OCI-LY7 (cell line): Measurements from ENCODE around the gene DENND4A. TPM values are rescaled to one million over a fixed set of nuclear protein-coding genes. Genes with fewer than 3 reads are reported as not detected.

Experiments used
- BruUV-seq: library from RNA; stranded (reverse); fragments of 400-500 nt; replicated peaks from 2 replicates; lab custom pipeline; 2021; lab: Mats Ljungman, UMichigan
- CTCF ChIA-PET: fragments of 300-600 bp; sonication (Branson Sonifier 250); formaldehyde crosslinking; loops from one replicate; lab custom pipeline; 2022; ENCODE audit warnings: antibody characterized with exemption; ENCODE audit not compliant: unreplicated experiment; lab: Charles Lee
- POLR2A ChIA-PET: fragments of 300-600 bp; sonication (Branson Sonifier 250); formaldehyde crosslinking; loops from one replicate; lab custom pipeline; 2022; ENCODE audit warnings: antibody characterized with exemption; lab: Charles Lee
- DNase-seq: peaks from one replicate; pipeline ENCODE4 v3.0.0-alpha.2; 2015; ENCODE audit warnings: low spot score
- H2AFZ ChIP-seq: fragments of 200-600 bp; sonication (generic), shearing (Covaris generic); 2 replicates; pipeline ENCODE4 v1.6.1; 2014; ENCODE audit warnings: mild to moderate bottlenecking, antibody characterized with exemption, low read length, moderate library complexity
- H3K27ac ChIP-seq: fragments of 200-600 bp; sonication (generic); 2 replicates; pipeline ENCODE4 v1.5.1; 2014; ENCODE audit warnings: mixed run types, low read depth, mild to moderate bottlenecking, moderate library complexity, low read length, inconsistent platforms; ENCODE audit not compliant: poor library complexity, severe bottlenecking
- H3K36me3 ChIP-seq: fragments of 200-600 bp; sonication (generic); 2 replicates; pipeline ENCODE4 v1.6.1; 2014; ENCODE audit warnings: mild to moderate bottlenecking, antibody characterized with exemption, low read length, moderate library complexity, mixed read lengths; ENCODE audit not compliant: insufficient read depth
- H3K4me1 ChIP-seq: fragments of 200-600 bp; sonication (generic); 2 replicates; pipeline ENCODE4 v1.5.1; 2014; ENCODE audit warnings: mild to moderate bottlenecking, low read length; ENCODE audit not compliant: insufficient read depth, poor library complexity, severe bottlenecking
- H3K4me2 ChIP-seq: fragments of 200-600 bp; sonication (generic); 2 replicates; pipeline ENCODE4 v1.6.1; 2014; ENCODE audit warnings: mild to moderate bottlenecking, low read length
- H3K4me3 ChIP-seq: fragments of 200-600 bp; sonication (generic); 2 replicates; pipeline ENCODE4 v1.5.1; 2014; ENCODE audit warnings: mild to moderate bottlenecking, low read depth, low read length; ENCODE audit not compliant: poor library complexity, severe bottlenecking
- H3K79me2 ChIP-seq: fragments of 200-600 bp; sonication (generic); 2 replicates; pipeline ENCODE4 v1.6.1; 2016; ENCODE audit warnings: low read depth, mild to moderate bottlenecking, low read length, moderate library complexity, mixed read lengths; ENCODE audit not compliant: insufficient read depth
- H3K9me2 ChIP-seq: fragments of 200-600 bp; sonication (generic); 2 replicates; pipeline ENCODE4 v1.6.1; 2016; ENCODE audit warnings: mild to moderate bottlenecking, low read length, mixed read lengths; ENCODE audit not compliant: insufficient read depth
- H3K9me3 ChIP-seq: fragments of 200-600 bp; sonication (generic); 2 replicates; pipeline ENCODE4 v1.6.1; 2014; ENCODE audit warnings: mild to moderate bottlenecking, mixed run types, low read length, mixed read lengths
- H4K20me1 ChIP-seq: fragments of 200-600 bp; sonication (generic); 2 replicates; pipeline ENCODE4 v1.6.1; 2014; ENCODE audit warnings: mild to moderate bottlenecking, antibody characterized with exemption, low read length, moderate library complexity, mixed read lengths; ENCODE audit not compliant: insufficient read depth
- CTCF ChIP-seq: fragments of 200-600 bp; sonication (generic); conservative IDR thresholded peaks from 2 replicates; pipeline ENCODE4 v1.5.1; 2014; ENCODE audit warnings: mild to moderate bottlenecking, antibody characterized with exemption, low read length, moderate library complexity, mixed read lengths
- EZH2phosphoT487 ChIP-seq: fragments of 200-600 bp; sonication (generic); IDR thresholded peaks from 2 replicates; pipeline ENCODE4 v1.6.1; 2018; ENCODE audit warnings: low read depth, borderline replicate concordance, mild to moderate bottlenecking, mixed run types, antibody characterized with exemption, low read length, moderate library complexity, mixed read lengths
- intact Hi-C: fragments of 100-400 bp; cut with micrococcal nuclease; formaldehyde crosslinking; loops from one replicate; pipeline ENCODE4 v1.10.0; 2022; ENCODE audit not compliant: unreplicated experiment
- total RNA-seq, 2 experiments: library from RNA; depleted of rRNA in 1 of 2; stranded (reverse); fragments of >200 nt in 1 of 2; shearing (Covaris generic) in 1 of 2; gene quantifications; 2 replicates each; pipeline ENCODE4 v1.2.3, GENCODE V29; 2014 to 2022

The DENND4A gene
- total RNA-seq, 2 experiments from 2014 or later = 42.7 to 86.5 TPM

DNA sequence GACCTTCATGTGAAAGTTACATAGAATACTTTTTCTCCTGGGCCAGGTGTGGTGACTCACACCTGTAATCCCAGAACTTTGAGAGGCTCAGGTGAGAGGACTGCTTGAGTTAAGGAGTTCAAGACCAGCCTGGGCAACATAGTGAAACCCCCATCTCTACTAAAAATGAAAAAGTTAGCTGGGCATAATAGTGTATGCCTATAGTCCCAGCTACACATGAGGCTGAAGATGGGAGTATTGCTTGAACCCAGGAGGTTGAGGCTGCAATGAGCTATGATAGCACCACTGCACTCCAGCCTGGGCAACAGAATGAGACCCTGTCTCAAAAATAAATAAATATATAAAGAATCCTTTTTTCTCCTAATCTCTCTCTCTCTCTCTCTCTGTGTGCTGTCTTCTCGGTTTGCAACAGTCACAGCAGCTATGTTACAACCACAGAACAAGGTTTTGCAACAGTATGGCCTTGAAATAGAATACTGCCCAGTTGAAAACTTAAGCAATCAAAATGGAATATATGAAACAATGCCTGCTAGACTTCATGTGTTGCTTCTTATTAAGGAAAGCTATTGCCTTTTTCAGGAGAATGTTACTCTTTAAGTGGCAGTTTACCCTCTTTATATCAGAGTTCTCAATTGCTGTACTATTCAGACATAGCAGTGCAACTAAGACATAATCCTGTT is 12.3 kb upstream of the DENND4A start:
- no TSS peak for BruUV-seq
- Histone ChIP-seq H3K4me2 (peak overlapping the region; percentile 65), H3K79me2 (no peaks in the 10 kb centered on the region), H3K27ac (peak overlapping the region; percentile 31), H3K36me3 (no peaks in the 10 kb centered on the region), H4K20me1 (no peaks in the 10 kb centered on the region), H3K9me2 (no peaks in the 10 kb centered on the region), H3K4me1 (peaks cover 45% of the 10 kb centered on the region), H2AFZ (peak overlapping the region; percentile 80), H3K9me3 (no peaks in the 10 kb centered on the region), H3K4me3 (no peak overlapping the region)
- no peak for DNase-seq
- ChIA-PET POLR2A (interaction anchor here (1.0 to 2.0 kb wide), 2 partner anchors 9 to 17 kb away, joined by 3 to 11 read pairs; no protein-coding TSS in a partner anchor), CTCF (no interaction called here)
- TF ChIP-seq EZH2phosphoT487 (no peak), CTCF (no peak)
- intact Hi-C loops = no loop called here

DNA sequence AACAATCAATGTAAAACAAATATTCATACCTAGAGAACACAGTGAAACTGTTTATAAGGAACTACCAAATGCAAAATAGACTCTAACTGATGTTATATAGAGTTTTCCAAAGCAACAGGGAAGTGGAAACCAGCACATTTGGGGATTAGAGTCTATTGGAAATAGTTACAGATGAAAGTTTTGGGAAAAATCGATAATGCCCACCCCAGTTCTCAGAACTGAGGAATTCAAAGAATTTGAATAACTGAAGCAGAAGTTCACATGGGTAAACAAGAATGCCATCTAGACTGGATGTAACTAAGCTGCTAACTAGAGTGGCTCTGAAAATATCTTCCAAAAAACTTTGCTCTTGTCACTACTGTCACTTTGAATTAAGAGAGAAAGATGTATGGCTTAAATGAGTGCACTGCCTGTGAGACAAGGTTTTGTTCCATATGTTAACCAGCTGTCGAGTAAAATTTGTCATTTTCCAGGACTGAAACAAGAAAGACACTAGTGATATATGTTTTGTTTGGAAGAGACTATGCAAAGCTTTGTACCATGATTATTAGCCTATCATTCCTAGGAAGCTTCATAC is 9.2 kb upstream of the DENND4A start:
- Histone ChIP-seq H3K9me3 (no peaks in the 10 kb centered on the region), H3K4me2 (peak overlapping the region; percentile 9; the same call in 1 of the 2 replicates), H3K4me1 (peaks cover 38% of the 10 kb centered on the region), H3K36me3 (no peaks in the 10 kb centered on the region), H3K27ac (no peak overlapping the region), H2AFZ (peak overlapping the region; percentile 53), H4K20me1 (no peaks in the 10 kb centered on the region), H3K9me2 (no peaks in the 10 kb centered on the region), H3K79me2 (no peaks in the 10 kb centered on the region), H3K4me3 (no peak overlapping the region)
- DNase-seq = no peak
- TF ChIP-seq CTCF = no peak
- TF ChIP-seq EZH2phosphoT487 = no peak
- intact Hi-C loops = no loop called here
- POLR2A ChIA-PET = interaction anchor here (0.7 to 1.1 kb wide), 4 partner anchors 8 to 96 kb away, joined by 3 to 4 read pairs (median 3); no protein-coding TSS in a partner anchor
- BruUV-seq = no TSS peak
- CTCF ChIA-PET = no interaction called here
